ENCODE data around the gene HGF. TPM values are rescaled to one million over a fixed set of nuclear protein-coding genes. Genes with fewer than 3 reads are reported as not detected.
"Not testable (repeated sequence)": the region's sequence is repeated elsewhere in the genome, so short reads cannot be mapped to it uniquely, and the experiment has no call there.

HGF gene
- total RNA-seq, 1 donor from 2014 or later = 5.9 TPM

GRCh38 chr7:81776161-81776560 lies 6.3 kb upstream of the HGF start:
- no peak for DNase-seq

GRCh38 chr7:81775560-81775959 lies 5.7 kb upstream of the HGF start:
- no peak for DNase-seq

GRCh38 chr7:81774551-81774950 lies 4.7 kb upstream of the HGF start:
- DNase-seq = no peak

- DNase-seq = no peak
Measured at GRCh38 chr7:81770728-81771223, 929 bp upstream of the HGF start.

GRCh38 chr7:81768951-81769778 lies 682 bp downstream of the HGF start:
- DNase-seq = no peak

GRCh38 chr7:81767926-81768325 lies 1.9 kb downstream of the HGF start:
- DNase-seq = no peak

- no peak for DNase-seq
Measured at GRCh38 chr7:81761821-81762220, 8.0 kb downstream of the HGF start.

- DNase-seq = no peak
Measured at GRCh38 chr7:81761031-81761430, 8.8 kb downstream of the HGF start.

GRCh38 chr7:81754918-81755696 lies 14.7 kb downstream of the HGF start:
- DNase-seq = no peak

GRCh38 chr7:81753392-81753791 lies 16.5 kb downstream of the HGF start:
- DNase-seq = no peak

GRCh38 chr7:81752318-81752714 lies 17.5 kb downstream of the HGF start:
- DNase-seq = no peak

GRCh38 chr7:81751619-81752317 lies 18.1 kb downstream of the HGF start:
- no peak for DNase-seq

- no peak for DNase-seq
Measured at GRCh38 chr7:81745637-81746036, 24.2 kb downstream of the HGF start.

GRCh38 chr7:81744389-81744788 lies 25.5 kb downstream of the HGF start:
- DNase-seq = no peak

GRCh38 chr7:81743665-81744064 lies 26.2 kb downstream of the HGF start:
- DNase-seq = no peak

- no peak for DNase-seq
Measured at GRCh38 chr7:81743201-81743600, 26.6 kb downstream of the HGF start.

GRCh38 chr7:81740403-81740802 lies 29.4 kb downstream of the HGF start:
- DNase-seq = no peak

GRCh38 chr7:81736091-81736490 lies 33.8 kb downstream of the HGF start:
- DNase-seq = no peak

GRCh38 chr7:81725812-81726127 lies 44.1 kb downstream of the HGF start:
- no peak for DNase-seq

- no peak for DNase-seq
Measured at GRCh38 chr7:81725003-81725811, 44.6 kb downstream of the HGF start.

GRCh38 chr7:81722250-81722649 lies 47.6 kb downstream of the HGF start:
- DNase-seq = not testable (repeated sequence)

- DNase-seq = no peak
Measured at GRCh38 chr7:81721437-81721836, 48.4 kb downstream of the HGF start.
